ENCODE measurements around the gene QKI.

QKI gene

DNA sequence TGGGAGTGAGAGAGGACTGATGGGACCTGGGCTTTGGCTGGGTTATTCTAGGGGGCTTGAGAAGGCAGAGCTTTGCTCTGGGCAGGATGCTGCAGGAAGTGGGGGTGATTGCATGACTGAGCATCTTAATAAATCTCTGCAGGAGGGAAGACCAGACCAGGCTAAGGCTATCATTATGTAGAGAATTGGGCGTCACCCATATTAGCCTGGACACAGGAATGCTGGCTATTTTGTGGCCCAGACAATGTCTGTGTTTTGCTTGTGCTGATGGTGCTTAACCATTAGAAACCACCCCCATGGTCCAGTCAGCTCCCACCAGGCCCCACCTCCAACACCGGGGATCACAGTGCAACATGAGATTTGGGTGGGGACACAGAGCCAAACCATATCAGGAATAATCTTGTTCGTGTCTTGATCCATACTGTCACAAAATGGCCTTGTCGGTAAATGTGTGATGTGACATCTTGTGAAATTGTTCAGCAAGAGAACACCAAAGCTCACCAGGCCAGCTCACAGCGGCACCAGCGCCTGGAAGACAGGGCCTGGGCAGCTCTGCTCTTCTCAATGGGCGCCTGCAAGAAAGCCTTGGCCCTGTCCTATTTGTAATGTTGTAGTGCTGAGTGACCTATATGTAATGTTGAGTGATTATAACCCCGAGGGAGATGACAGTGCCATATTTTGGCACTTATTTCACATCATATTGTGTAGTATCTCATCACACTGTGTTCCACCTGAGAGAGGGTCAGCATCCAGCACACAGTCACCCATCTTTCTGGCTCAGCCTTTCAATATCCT, 211.8 kb downstream of the QKI start:
- no peak for DNase-seq

- DNase-seq, result no peak
Observed at GRCh38 chr6:163627274-163628062, 212.9 kb downstream of the QKI start.

Data from cerebellar nuclear complex (tissue), 1 donor.